AML-193 (cell line): ENCODE results near the gene RBL1.
"Not testable (repeated sequence)": the region's sequence is repeated elsewhere in the genome, so short reads cannot be mapped to it uniquely, and the experiment has no call there.

Experiments
- DNase-seq, 2 experiments: peaks; one replicate each; lab custom pipeline; 2025; lab: John Stamatoyannopoulos, UW

The RBL1 gene

DNA sequence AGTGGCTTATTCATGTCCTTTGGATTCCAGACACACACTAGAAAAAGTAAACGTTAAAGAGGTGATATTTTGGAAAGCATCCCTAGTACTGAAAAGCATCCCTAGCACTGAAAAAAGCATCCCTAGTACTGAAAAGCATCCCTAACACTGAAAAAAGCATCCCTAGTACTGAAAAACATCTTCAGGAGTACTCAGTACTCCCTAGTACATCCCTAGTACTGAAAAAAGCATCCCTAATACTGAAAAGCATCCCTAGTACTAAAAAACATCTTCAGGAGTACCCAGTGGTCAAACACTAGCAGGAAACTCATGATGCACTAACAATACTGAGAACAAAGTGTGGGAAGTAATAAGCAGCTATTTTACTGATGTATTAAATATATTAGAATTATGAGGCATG lies 98.7 kb downstream of the RBL1 start:
- no peak for DNase-seq

- DNase-seq, result not testable (repeated sequence)
Measured at GRCh38 chr20:36994221-36994620, 101.6 kb downstream of the RBL1 start.

GRCh38 chr20:36992802-36993334 lies 102.9 kb downstream of the RBL1 start:
- DNase-seq, result no peak

DNA sequence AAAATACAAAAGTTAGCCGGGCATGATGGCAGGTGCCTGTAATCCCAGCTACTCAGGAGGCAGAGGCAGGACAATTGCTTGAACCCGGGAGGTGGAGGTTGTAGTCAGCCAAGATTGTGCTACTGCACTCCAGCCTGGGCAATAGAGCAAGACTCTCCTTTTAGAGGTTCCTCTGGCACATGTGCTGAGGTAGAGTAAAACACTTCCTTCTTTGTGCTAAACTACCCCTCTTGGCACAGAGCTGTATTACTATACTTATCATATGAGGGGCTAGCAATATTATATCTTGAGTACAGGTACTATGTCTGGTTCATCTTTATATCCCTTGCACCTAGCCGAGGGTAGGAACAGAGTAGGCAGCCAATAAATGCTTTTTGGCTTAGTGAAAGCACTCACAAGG lies 104.1 kb downstream of the RBL1 start:
- DNase-seq, result no peak

DNA sequence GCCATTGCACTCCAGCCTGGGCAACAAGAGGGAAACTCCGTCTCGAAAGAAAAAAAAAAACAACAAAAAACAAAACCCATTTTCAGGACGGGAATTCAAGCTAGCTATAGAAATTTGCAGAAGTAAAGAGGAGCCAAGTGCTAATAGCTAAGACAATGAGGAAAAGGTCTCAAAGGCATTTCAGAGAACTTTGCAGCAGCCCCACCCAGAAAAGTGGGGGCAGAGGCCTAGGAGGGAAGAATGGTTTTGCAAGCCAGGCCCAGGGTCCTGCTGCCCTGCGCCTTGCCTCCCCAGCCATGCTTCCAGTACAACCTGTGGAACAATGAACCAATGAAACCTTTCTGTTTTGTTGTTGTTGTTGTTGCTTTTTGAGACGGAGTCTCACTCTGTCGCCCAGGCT lies 106.0 kb downstream of the RBL1 start:
- DNase-seq, result no peak

DNA sequence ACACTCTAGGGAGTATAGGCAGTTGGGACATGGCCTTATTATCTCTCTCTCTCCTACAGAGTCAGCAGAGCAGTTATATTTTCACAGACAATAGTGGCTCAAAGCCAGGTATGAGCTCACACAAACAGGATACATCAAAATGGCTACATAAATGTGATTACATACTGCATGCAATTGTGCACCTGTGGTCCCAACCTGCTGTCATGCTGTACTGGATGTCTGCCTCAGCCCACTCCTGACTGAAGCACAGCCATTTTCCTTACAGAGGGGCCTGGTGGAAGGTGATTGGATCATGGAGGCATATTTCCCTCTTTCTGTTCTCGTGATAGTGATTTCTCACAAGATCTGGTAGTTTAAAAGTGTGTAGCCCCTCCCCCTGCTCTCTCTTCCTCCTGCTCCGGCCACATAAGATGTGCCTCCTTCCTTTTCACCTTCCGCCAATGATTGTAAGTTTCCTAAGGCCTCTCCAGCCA lies 107.3 kb downstream of the RBL1 start:
- DNase-seq, result no peak

GRCh38 chr20:36984257-36984638 lies 111.5 kb downstream of the RBL1 start:
- no peak for DNase-seq

DNA sequence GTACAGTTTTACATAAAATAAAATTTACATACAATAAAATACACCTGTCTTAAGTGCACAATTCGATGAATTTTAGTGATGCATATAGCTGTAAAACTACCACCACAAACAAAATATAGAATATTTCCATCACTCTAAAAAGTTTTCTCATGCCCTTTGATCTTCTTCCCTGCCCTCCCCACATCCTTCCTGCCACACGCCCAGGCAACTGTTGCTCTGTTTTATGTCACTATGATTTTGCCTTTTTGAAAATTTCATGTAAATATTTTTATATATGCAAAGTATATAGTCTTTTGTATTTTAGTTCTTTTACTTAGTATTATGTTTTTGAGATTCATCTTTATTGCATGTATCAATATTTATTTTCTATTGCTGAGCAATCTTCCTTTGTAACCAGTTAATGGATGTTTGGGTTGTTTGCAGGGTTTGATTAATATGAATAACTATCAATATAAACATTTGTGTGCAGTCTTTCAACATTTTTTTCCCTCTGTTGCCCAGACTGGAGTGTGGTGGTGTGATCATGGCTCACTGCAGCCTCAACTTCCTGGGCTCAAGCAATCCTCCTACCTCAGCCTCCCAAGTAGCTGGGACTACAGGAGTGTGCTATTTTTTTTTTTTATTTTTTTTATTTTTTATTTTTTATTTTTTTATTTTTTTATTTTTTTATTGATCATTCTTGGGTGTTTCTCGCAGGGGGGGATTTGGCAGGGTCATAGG lies 120.5 kb downstream of the RBL1 start:
- peak in 1 of 2 experiments; percentile 6 for DNase-seq

GRCh38 chr20:36974660-36975059 lies 121.1 kb downstream of the RBL1 start:
- DNase-seq, result no peak

DNA sequence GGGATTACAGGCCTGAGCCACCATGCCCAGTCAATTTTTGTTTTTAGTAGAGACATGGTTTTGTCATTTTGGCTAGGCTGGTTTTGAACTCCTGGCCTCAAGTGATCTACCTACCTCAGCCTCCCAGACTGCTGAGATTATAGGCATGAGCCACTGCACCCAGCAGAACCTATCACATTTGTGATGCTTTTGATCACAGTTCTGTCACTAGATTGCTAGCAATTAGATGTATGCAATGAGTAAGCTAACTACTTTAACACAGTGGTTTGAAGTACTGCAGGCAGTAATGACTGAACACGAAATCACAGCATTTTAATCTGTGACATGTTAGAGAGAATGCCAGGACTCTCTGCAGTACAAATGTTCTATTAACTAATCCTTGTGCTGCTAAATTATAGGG lies 124.7 kb downstream of the RBL1 start:
- DNase-seq, result no peak

- no peak for DNase-seq
Measured at GRCh38 chr20:36969478-36970186, 126.2 kb downstream of the RBL1 start.

- DNase-seq, result no peak
Measured at GRCh38 chr20:36969051-36969450, 126.7 kb downstream of the RBL1 start.

DNA sequence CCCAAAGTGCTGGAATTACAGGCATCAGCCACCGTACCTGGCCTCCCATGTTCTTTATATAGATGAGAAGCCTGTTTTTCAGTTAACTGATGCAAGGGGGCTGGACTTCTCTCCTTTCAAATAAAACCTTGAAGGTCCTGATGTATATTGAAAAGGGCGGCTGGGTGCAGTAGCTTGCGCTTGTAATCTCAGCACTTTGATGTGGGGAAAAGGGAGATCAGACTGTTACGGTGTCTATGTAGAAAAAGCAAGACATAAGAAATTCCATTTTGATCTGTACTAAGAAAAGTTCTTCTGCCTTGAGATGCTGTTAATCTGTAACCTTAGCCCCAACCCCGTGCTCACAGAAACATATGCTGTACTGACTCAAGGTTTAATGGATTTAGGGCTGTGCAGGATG lies 128.2 kb downstream of the RBL1 start:
- DNase-seq, result no peak

DNA sequence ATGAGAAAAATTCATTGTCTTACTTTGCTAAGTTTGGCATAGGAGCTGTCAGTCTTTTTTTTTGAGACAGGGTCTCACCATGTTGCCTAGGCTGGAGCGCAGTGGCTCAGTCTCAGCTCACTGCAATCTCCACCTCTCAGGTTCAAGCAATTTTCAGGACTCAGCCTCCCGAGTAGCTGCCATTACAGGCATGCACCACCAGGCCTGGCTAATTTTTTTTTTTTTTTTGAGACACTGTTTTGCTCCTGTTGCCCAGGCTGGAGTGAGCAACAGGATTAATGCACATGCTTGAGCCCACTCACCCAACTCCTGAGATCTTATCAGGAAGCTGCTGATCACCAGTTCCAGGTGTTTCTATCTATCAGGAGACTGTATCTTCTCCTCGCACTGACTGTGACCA lies 128.8 kb downstream of the RBL1 start:
- not testable (repeated sequence) for DNase-seq

GRCh38 chr20:36962354-36962941 lies 133.3 kb downstream of the RBL1 start:
- not testable (repeated sequence) for DNase-seq

DNA sequence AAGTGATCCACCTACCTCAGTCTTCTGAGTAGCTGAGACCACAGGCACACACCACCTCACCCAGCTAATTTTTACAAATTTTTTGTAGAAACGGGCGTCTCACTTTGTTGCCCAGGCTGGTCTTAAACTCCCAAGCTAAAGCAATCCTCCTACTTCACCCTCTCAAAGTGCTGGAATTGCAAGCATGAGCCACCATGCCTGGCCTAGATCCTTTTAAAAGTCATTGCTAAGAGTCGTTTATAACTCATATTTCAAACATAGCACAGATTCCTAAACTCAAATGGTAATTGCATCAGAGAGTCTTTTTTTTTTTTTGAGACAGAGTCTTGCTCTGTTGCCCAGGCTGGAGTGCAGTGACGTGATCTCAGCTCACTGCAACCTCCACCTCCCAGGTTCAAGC lies 136.6 kb downstream of the RBL1 start:
- DNase-seq, result no peak

DNA sequence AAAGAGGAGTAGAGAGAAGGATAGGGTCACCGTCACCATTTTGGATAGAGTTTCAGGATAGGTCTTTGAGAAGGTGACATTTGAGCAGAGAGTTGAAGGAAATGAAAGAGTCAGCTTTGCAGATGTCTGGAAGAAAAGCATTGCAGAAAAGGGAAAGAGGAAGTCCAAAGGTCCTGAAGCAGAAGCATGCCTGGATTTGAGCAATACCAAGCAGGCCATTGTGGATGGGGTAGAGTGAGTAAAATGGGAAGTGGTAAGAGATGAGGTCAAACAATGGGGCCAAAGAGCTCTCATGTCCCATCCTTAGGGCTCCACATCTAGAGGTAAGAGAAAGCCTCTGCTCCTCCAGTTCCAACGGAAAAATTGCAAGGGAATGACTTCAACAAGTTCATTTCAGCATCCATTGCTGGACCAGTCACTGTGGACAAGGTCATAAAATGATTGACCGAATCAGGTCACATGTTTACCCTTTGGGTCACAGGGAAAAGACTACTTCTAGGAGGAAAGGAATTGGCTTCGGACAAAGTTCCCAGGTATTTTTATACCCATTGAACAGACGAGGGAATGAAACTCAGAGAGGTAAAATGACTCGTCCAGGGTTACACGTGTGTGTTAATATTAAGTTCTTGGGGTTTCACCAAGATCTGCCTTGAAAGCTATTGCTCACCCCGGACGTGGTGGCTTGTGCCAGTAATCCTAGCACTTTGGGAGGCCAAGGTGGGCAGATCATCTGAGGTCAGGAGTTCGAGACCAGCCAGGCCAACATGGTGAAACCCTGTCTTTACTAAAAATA lies 137.7 kb downstream of the RBL1 start:
- DNase-seq, result peak; percentile 94 to 96

GRCh38 chr20:36956674-36957073 lies 139.1 kb downstream of the RBL1 start:
- no peak for DNase-seq

DNA sequence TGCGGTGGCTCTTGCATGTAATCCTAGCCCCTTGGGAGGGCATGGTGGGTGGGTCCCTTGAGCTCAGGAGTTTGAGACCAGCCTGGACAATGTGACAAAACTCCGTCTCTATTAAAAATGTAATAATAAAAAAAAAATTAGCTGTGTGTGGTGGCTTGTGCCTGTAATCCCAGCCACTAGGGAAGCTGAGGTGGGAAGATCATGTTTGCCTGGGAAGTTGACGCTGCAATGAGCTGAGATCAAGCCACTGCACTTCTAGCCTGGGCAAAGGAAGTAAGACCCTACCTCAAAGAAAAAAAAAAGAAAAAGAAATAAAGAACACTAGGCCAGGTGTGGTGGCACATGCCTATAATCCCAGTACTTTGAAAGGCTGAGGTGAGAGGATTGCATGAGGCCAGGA lies 139.8 kb downstream of the RBL1 start:
- DNase-seq, result no peak

GRCh38 chr20:36951979-36952738 lies 143.6 kb downstream of the RBL1 start:
- no peak for DNase-seq
